HG02885 (cell line): ENCODE results near the gene PDSS1.

Experiments
- ATAC-seq: cut with Tn5 transposase; IDR thresholded peaks from one replicate; pipeline ENCODE4 v1.9.1; 2021; ENCODE audit warnings: mild to moderate bottlenecking; ENCODE audit not compliant: unreplicated experiment, poor library complexity

Gene PDSS1

GRCh38 chr10:26698909-26699308 is 1.4 kb downstream of the PDSS1 start:
- no peak for ATAC-seq

GRCh38 chr10:26699631-26700030 is 2.1 kb downstream of the PDSS1 start:
- no peak for ATAC-seq

- no peak for ATAC-seq
Observed at GRCh38 chr10:26700884-26701630, 3.6 kb downstream of the PDSS1 start.

- ATAC-seq: no peak
Observed at GRCh38 chr10:26703096-26703495, 5.6 kb downstream of the PDSS1 start.

GRCh38 chr10:26703974-26704373 is 6.5 kb downstream of the PDSS1 start:
- ATAC-seq: no peak

- ATAC-seq: no peak
Observed at GRCh38 chr10:26706206-26706605, 8.7 kb downstream of the PDSS1 start.

- no peak for ATAC-seq
Observed at GRCh38 chr10:26706936-26707335, 9.4 kb downstream of the PDSS1 start.

GRCh38 chr10:26711324-26711723 is 13.8 kb downstream of the PDSS1 start:
- no peak for ATAC-seq

GRCh38 chr10:26714415-26715136 is 17.1 kb downstream of the PDSS1 start:
- no peak for ATAC-seq

- ATAC-seq: no peak
Observed at GRCh38 chr10:26715137-26715487, 17.6 kb downstream of the PDSS1 start.

GRCh38 chr10:26717476-26717875 is 20.0 kb downstream of the PDSS1 start:
- no peak for ATAC-seq

GRCh38 chr10:26721561-26721960 is 24.1 kb downstream of the PDSS1 start:
- no peak for ATAC-seq

GRCh38 chr10:26723016-26723415 is 25.5 kb downstream of the PDSS1 start:
- ATAC-seq: no peak

- ATAC-seq: peak; percentile 72
Observed at GRCh38 chr10:26725837-26726727, 28.6 kb downstream of the PDSS1 start.

GRCh38 chr10:26727005-26727404 is 29.5 kb downstream of the PDSS1 start:
- ATAC-seq: no peak

- no peak for ATAC-seq
Observed at GRCh38 chr10:26728957-26729356, 31.5 kb downstream of the PDSS1 start.

GRCh38 chr10:26729395-26729794 is 31.9 kb downstream of the PDSS1 start:
- no peak for ATAC-seq

- ATAC-seq: no peak
Observed at GRCh38 chr10:26730552-26730951, 33.1 kb downstream of the PDSS1 start.

- no peak for ATAC-seq
Observed at GRCh38 chr10:26733750-26734568, 36.5 kb downstream of the PDSS1 start.

GRCh38 chr10:26735435-26735834 is 37.9 kb downstream of the PDSS1 start:
- ATAC-seq: no peak
